GM19043 (cell line): ENCODE measurements around the gene SLC2A1.
"Not testable (repeated sequence)": the region's sequence is repeated elsewhere in the genome, so short reads cannot be mapped to it uniquely, and the experiment has no call there.

ENCODE experiments used
- ATAC-seq: cut with Tn5 transposase; IDR thresholded peaks from one replicate; pipeline ENCODE4 v1.9.1; 2021; ENCODE audit warnings: low read depth; ENCODE audit not compliant: unreplicated experiment

The SLC2A1 gene

DNA sequence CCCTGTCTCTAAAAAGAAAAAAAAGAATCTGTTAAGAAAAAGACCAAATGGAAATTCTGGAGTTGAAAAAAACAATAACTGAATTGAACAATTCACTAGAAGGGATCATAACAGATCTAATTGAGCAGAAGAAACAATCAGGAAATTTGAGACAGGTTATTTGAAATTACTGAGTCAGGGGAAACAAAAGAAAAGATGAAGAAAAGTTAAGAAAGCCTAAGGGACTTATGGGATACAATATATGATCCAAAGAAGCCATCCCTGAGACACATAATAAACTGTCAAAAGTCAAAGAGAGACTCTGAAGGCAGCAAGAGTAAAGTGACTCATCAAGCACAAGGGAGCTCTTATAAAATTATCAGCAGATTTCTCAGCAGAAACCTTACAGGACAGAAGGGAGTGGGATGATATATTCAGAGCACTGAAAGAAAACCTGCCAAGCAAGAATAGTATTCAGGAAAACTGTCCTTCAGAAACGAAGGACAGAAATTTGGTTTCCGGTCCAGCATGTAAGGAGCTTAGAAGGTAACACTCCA is 44.5 kb downstream of the SLC2A1 start:
- ATAC-seq, result no peak

DNA sequence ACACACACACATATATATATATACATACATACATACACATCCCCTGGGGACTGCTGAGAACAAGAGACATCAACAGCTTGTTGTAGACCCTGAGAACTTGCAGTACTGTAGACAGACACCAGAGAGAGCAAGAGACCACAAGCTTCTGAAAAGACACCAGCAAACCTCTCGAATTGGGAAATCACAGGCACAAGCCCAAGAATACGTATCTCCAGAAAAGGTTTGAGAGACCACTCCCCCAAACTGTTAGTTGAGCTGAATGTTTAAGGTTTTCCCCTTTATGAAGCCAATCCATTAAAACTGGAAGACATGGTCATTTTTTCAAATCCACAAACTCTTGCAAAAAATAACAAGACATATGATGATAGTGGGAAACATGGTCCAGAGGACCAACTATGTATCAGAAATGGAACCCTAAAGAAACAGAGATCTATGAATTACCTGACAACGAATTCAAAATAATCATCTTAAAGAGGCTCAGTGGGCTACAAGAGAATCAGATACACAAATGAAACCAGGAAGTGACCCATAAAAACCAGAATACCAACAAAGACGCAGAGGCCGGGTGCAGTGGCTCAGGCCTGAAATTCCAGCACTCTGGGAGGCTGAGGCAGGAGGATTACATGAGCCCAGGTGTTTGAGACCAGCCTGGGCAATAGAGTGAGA is 45.1 kb downstream of the SLC2A1 start:
- no peak for ATAC-seq

- ATAC-seq, result no peak
These were observed 47.7 kb downstream of the SLC2A1 start for GRCh38 chr1:42910985-42911384.

DNA sequence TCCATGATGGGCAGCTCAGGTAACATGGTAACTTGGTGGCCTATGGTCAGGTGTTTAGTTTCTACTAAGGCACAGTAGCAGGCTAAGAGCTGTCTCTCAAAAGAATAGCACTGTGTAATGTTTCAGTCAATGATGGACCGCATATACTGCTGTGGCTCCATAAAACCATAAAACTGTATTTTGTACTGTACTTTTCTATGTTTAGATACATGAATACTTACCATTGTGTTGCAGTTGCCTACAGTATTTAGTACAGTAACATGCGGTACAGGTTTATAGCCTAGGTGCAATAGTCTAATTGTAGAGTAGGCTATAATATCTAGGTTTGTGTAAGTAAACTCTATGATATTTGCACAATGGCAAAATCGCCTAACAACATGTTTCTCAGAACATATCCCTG is 50.6 kb downstream of the SLC2A1 start:
- no peak for ATAC-seq

GRCh38 chr1:42904434-42904833 is 54.2 kb downstream of the SLC2A1 start:
- ATAC-seq, result no peak

GRCh38 chr1:42899960-42900359 is 58.7 kb downstream of the SLC2A1 start:
- not testable (repeated sequence) for ATAC-seq

DNA sequence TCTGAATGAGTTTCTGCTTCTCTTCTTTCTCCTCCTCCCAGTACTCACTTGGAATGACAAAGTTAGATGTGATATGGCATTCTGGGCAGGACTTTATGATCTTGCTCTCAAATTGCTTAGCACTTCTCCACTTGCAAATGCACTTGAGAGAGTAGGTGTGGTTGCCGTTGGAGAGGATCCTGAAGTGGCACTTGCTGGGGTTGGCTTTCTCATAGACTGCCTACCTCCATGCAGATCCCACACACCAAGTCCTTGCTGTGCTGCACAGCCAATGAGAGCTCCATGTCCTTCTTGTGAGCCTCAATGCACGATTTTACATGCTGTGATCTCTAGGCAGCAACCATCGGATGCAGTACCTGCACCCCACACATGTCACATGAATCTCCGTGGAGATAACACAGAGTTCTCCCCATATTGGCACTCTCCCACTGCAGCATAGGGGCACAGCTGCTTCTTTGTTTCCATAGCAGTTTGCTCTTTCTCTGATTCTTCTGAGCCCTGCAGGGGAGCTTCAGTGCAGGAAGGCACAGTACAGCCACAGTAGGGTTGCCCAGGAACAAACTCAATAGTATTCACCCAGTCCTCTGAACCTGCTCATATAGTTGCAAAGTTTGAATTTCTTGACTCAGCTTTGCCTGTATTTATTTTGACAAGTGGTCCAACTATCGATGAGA is 67.1 kb downstream of the SLC2A1 start:
- ATAC-seq, result no peak

DNA sequence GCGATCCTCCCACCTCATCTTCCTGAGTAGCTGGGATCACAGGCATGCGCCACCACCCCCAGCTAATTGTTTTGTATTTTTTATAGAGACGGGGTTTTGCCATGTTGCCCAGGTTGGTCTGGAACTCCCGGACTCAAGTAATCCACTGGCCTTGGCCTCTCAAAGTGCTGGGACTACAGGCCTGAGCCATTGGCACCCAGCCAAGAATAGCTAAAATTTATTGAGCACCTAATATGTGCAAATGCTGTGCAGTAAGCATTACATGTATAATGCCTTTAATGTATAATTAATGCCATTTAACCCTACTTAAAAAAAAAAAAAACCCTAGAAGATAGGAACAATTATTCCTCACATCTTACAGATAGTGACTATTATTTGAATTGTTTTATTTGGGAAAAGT is 69.4 kb downstream of the SLC2A1 start:
- no peak for ATAC-seq

- no peak for ATAC-seq
These were observed 70.5 kb downstream of the SLC2A1 start for GRCh38 chr1:42888013-42888633.

GRCh38 chr1:42887366-42887765 is 71.3 kb downstream of the SLC2A1 start:
- ATAC-seq, result no peak

- ATAC-seq, result no peak
These were observed 71.9 kb downstream of the SLC2A1 start for GRCh38 chr1:42886800-42887199.

- ATAC-seq, result no peak
These were observed 72.5 kb downstream of the SLC2A1 start for GRCh38 chr1:42886046-42886739.

DNA sequence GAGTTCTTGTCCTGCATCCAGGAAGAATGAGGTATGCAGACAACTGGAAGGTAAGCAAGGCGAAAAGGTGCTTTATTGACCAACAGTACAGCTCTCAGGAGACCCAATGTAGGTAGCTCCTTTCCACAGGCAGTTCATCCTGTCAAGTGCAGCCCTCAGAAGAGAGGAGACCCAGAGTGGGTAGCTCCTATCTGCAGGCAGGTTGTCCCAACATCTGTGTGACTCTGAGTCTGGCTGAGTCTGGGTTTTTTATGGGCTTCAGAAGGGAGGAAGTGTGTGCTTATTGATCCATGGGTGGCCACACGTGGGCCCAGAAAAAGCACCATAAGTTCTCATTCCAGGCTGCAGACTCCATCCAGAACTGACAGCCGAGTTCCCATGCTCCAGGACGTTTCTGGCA is 78.3 kb downstream of the SLC2A1 start:
- ATAC-seq, result no peak

DNA sequence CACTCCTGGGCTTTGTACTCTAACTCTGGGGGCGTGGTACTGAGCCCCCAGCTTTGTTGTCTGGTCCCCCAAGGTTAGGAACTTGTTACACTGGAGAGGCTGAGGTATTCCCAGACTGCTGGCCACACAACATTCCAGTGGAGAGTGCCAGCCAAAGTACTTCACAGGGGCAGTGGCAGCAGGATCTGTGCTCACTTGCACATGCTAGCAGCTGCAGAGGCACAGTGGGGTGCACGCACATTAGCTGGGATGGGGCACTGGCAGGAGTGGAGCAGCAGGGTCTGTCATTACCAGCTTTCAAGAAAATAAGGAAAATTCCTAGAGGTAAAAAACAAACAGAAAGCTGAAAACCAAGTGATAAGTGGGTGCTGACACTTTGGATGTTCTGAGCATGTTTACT is 81.3 kb downstream of the SLC2A1 start:
- ATAC-seq, result no peak

DNA sequence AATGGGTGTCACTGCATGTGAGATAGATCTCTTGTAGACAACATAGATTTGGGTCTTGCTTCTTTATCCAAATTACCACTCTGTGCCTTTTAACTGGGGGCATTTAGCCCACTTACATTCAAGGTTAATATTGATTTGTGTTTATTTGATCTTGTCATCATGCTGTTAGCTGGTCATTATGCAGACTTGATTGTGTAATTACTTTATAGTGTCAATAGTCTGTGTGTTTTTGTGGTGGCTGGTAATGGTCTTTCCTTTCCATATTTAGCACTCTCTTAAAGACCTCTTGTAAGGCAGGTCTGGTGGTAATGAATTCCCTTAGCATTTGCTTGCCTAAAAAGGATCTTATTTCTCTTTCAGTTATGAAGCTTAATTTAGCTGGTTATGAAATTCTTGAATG is 82.7 kb downstream of the SLC2A1 start:
- ATAC-seq, result no peak
